ENCODE results near the gene MRPL4. TPM values are rescaled to one million over a fixed set of nuclear protein-coding genes. Genes with fewer than 3 reads are reported as not detected.
"Not testable (repeated sequence)": the region's sequence is repeated elsewhere in the genome, so short reads cannot be mapped to it uniquely, and the experiment has no call there.

Gene MRPL4
- total RNA-seq, 1 donor from 2014 or later = 77.0 TPM

- Histone ChIP-seq H3K9me3 (replicated peaks) (no peaks in the 10 kb centered on the region), H3K4me3 (peak within 1 kb of the TSS; percentile 93), H3K27me3 (ENCODE audit: low read depth) (peaks cover 16% of the 10 kb centered on the region), H3K27ac (replicated peaks) (peak within 1 kb of the TSS; percentile 95), H3K4me1 (peaks cover 65% of the 10 kb centered on the region), H3K36me3 (no peaks in the 10 kb centered on the region)
- TF ChIP-seq, protein P1, sequence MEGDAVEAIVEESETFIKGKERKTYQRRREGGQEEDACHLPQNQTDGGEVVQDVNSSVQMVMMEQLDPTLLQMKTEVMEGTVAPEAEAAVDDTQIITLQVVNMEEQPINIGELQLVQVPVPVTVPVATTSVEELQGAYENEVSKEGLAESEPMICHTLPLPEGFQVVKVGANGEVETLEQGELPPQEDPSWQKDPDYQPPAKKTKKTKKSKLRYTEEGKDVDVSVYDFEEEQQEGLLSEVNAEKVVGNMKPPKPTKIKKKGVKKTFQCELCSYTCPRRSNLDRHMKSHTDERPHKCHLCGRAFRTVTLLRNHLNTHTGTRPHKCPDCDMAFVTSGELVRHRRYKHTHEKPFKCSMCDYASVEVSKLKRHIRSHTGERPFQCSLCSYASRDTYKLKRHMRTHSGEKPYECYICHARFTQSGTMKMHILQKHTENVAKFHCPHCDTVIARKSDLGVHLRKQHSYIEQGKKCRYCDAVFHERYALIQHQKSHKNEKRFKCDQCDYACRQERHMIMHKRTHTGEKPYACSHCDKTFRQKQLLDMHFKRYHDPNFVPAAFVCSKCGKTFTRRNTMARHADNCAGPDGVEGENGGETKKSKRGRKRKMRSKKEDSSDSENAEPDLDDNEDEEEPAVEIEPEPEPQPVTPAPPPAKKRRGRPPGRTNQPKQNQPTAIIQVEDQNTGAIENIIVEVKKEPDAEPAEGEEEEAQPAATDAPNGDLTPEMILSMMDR (IDR thresholded peaks at IDR 0.05; ENCODE audit: borderline replicate concordance) = peak; percentile 22
- intact Hi-C loops (cut with micrococcal nuclease) = no loop called here
- DNase-seq = peak; percentile 85
Observed at GRCh38 chr19:10230861-10231611, 21.0 kb upstream of the MRPL4 start, which contains the start of gene S1PR2. TSS of gene S1PR2 (minus strand) at chr19:10231331. CDS start at chr19:10224905, 6,426 bp downstream.

DNA sequence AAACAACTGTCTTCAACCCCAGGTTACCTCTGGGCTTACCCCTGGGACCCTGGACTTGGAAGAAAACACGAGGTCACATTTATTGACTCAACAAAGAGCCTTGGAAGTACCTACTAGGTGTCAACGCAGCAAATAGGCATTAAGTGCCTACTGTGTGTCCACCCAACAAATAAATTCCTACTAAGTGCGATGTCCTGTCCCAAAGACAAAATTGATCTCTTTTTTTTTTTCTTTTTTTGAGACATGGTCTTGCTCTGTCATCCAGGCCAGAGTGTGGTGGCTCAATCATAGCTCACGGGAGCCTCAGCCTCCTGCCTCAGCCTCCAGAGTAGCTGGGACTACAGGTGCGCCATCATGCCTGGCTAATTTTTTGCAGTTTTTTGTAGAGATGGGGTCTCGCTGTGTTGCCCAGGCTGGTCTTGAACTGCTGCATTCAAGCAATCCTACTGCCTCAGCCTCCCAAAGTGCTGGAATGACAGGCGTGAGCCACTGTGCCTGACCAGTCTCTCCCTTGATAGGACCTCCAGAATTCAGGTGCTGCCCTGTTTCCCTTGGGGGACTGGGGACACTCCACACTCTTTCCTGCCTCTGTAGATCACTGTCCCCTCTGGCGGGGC is 20.3 kb upstream of the MRPL4 start:
- Histone ChIP-seq H3K27me3 (ENCODE audit: low read depth) (peaks cover 16% of the 10 kb centered on the region), H3K27ac (replicated peaks) (peak overlapping the region; percentile 95), H3K4me3 (peak overlapping the region; percentile 93), H3K4me1 (peaks cover 62% of the 10 kb centered on the region), H3K36me3 (no peaks in the 10 kb centered on the region), H3K9me3 (replicated peaks) (no peaks in the 10 kb centered on the region)
- DNase-seq = no peak
- intact Hi-C loops (cut with micrococcal nuclease) = no loop called here
- TF ChIP-seq, protein P1 (IDR thresholded peaks at IDR 0.05; ENCODE audit: borderline replicate concordance) = no peak

DNA sequence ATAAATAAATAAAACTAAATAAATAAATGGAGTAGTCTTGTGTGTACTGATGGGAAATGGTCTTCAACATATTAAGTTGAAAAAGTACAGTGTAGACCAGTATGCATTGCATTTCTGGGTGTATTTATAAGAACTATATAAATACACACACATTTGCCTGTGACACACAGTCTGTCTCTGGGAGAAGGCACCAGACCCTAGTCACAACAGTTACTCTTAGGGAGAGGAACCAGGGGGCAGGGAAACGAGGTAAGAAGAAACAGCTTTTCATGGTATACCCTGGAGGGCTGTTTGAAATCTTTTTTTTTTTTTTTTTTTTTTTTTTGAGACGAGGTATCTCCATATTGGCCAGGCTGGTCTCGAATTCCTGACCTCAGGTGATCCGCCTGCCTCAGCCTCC is 18.1 kb upstream of the MRPL4 start:
- TF ChIP-seq, protein P1 (IDR thresholded peaks at IDR 0.05; ENCODE audit: borderline replicate concordance) = no peak

DNA sequence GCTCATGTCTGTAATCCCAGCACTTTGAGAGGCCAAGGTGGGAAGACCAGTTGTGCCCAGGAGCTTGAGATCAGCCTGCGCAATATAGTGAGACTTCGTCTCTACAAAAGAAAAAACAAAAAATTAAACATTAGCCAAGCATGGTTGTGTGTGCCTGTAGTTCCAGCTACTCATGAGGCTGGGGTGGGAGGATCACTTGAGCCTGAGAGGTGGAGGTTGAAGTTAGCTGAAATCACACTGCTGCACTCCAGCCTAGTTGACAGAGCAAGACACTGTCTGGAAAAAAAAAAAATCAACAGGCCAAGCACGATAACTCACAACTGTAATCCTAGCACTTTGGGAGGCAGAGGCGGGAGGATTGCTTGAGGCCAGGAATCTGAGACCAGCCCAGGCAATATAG is 17.0 kb upstream of the MRPL4 start:
- H3K4me3 ChIP-seq = no peak overlapping the region
- peaks cover 43% of the 10 kb centered on the region for H3K4me1 ChIP-seq
- peaks cover 14% of the 10 kb centered on the region for H3K27me3 ChIP-seq (ENCODE audit: low read depth)
- no peaks in the 10 kb centered on the region for H3K36me3 ChIP-seq
- H3K9me3 ChIP-seq (replicated peaks) = no peaks in the 10 kb centered on the region
- DNase-seq = no peak
- intact Hi-C loops (cut with micrococcal nuclease) = no loop called here
- TF ChIP-seq, protein P1 (IDR thresholded peaks at IDR 0.05; ENCODE audit: borderline replicate concordance) = no peak
- peak overlapping the region; percentile 84 for H3K27ac ChIP-seq (replicated peaks)

More for the DNA sequence above, 18.1 kb upstream of the MRPL4 start:
- no peak for DNase-seq
- Histone ChIP-seq H3K27ac (replicated peaks) (no peak overlapping the region), H3K4me1 (peaks cover 53% of the 10 kb centered on the region), H3K4me3 (no peak overlapping the region), H3K9me3 (replicated peaks) (no peaks in the 10 kb centered on the region), H3K36me3 (no peaks in the 10 kb centered on the region), H3K27me3 (ENCODE audit: low read depth) (peaks cover 16% of the 10 kb centered on the region)
- intact Hi-C loops (cut with micrococcal nuclease) = no loop called here

GRCh38 chr19:10235409-10235808 is 16.6 kb upstream of the MRPL4 start:
- H3K9me3 ChIP-seq (replicated peaks); H3K36me3 ChIP-seq; DNase-seq; intact Hi-C loops (cut with micrococcal nuclease); H3K4me3 ChIP-seq; H3K27me3 ChIP-seq (ENCODE audit: low read depth): not testable (repeated sequence)
- Histone ChIP-seq H3K4me1 (peaks cover 39% of the 10 kb centered on the region), H3K27ac (replicated peaks) (peak overlapping the region; percentile 84)

GRCh38 chr19:10237702-10238101 is 14.3 kb upstream of the MRPL4 start:
- DNase-seq = no peak
- no peaks in the 10 kb centered on the region for H3K27me3 ChIP-seq (ENCODE audit: low read depth)
- no peaks in the 10 kb centered on the region for H3K9me3 ChIP-seq (replicated peaks)
- H3K27ac ChIP-seq (replicated peaks) = peak overlapping the region; percentile 84
- TF ChIP-seq, protein P1 (IDR thresholded peaks at IDR 0.05; ENCODE audit: borderline replicate concordance) = no peak
- no peak overlapping the region for H3K4me3 ChIP-seq
- peaks cover 24% of the 10 kb centered on the region for H3K4me1 ChIP-seq
- no peaks in the 10 kb centered on the region for H3K36me3 ChIP-seq
- intact Hi-C loops (cut with micrococcal nuclease) = no loop called here
